ENCODE measurements around the gene PHF21A.

PHF21A gene

GRCh38 chr11:45889555-45889954 lies 231.7 kb downstream of the PHF21A start:
- in situ Hi-C loops (cut with MboI; ENCODE audit: low sequenced_read_pairs) = no loop called here

GRCh38 chr11:45887587-45887986 lies 233.7 kb downstream of the PHF21A start:
- in situ Hi-C loops (cut with MboI; ENCODE audit: low sequenced_read_pairs) = no loop called here

GRCh38 chr11:45886816-45887520 lies 234.3 kb downstream of the PHF21A start:
- in situ Hi-C loops (cut with MboI; ENCODE audit: low sequenced_read_pairs) = no loop called here

GRCh38 chr11:45885921-45886721 lies 235.1 kb downstream of the PHF21A start:
- in situ Hi-C loops (cut with MboI; ENCODE audit: low sequenced_read_pairs) = no loop called here

- in situ Hi-C loops (cut with MboI; ENCODE audit: low sequenced_read_pairs) = no loop called here
Observed at GRCh38 chr11:45885274-45885920, 235.9 kb downstream of the PHF21A start, which contains the start of gene MAPK8IP1. Gene MAPK8IP1, plus strand, starts transcription at chr11:45885651. Its CDS starts 170 bp downstream, at chr11:45885821.

GRCh38 chr11:45884596-45885185 lies 236.6 kb downstream of the PHF21A start:
- in situ Hi-C loops (cut with MboI; ENCODE audit: low sequenced_read_pairs) = no loop called here
